Measurements from ENCODE around the gene SLC25A10.

GRCh38 chr17:81676906-81677305, 35.2 kb upstream of the SLC25A10 start:
- TF ChIP-seq ATF2 (IDR thresholded peaks at IDR 0.05; ENCODE audit: low read length), result no peak
- no peak for TF ChIP-seq HDGF (IDR thresholded peaks at IDR 0.05)
- TF ChIP-seq KDM1A (IDR thresholded peaks at IDR 0.05; ENCODE audit: borderline replicate concordance), result no peak

Data from GM12878 (cell line).